Esophagus squamous epithelium (tissue), 4 donors: Measurements from ENCODE around the gene ZNF670.

Experiments used
- POLR2A ChIP-seq, 4 donors: fragments of 450-650 bp; IDR thresholded peaks; one replicate each; pipeline ENCODE4 v1.6.1; 2017; ENCODE audit warnings: antibody characterized with exemption in 4 of 4, mild to moderate bottlenecking in 4 of 4, moderate library complexity in 3 of 4
- TF ChIP-seq, protein P1 (sequence below), 6 experiments: fragments of 450-650 bp in 4 of 6; fragments of 200-600 bp in 2 of 6; sonication (generic) in 2 of 6; IDR thresholded peaks; one replicate each; pipeline ENCODE4 v1.5.1; 2016 to 2019; ENCODE audit warnings: antibody characterized with exemption in 6 of 6, mild to moderate bottlenecking in 4 of 6, moderate library complexity in 4 of 6

DNA sequence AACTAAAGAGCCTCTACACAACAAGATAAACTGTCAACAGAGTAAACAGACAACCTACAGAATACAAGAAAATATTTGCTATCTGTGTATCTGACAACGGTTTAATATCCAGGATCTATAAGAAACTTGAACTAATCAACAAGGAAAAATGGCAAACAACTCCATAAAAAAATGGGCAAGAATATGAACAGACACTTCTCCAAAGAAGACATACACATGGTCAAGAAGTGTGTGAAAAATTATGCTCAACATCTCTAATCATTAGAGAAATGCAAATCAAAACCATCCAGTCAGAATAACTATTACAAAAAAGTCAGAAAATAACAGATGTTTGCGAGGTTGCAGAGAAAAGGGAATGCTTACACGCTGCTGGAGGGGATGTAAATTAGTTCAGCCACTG is 8.0 kb downstream of the ZNF670 start:
- no peak for TF ChIP-seq POLR2A (IDR thresholded peaks at IDR 0.05)
- TF ChIP-seq, protein P1, sequence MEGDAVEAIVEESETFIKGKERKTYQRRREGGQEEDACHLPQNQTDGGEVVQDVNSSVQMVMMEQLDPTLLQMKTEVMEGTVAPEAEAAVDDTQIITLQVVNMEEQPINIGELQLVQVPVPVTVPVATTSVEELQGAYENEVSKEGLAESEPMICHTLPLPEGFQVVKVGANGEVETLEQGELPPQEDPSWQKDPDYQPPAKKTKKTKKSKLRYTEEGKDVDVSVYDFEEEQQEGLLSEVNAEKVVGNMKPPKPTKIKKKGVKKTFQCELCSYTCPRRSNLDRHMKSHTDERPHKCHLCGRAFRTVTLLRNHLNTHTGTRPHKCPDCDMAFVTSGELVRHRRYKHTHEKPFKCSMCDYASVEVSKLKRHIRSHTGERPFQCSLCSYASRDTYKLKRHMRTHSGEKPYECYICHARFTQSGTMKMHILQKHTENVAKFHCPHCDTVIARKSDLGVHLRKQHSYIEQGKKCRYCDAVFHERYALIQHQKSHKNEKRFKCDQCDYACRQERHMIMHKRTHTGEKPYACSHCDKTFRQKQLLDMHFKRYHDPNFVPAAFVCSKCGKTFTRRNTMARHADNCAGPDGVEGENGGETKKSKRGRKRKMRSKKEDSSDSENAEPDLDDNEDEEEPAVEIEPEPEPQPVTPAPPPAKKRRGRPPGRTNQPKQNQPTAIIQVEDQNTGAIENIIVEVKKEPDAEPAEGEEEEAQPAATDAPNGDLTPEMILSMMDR (IDR thresholded peaks at IDR 0.05): no peak
